ENCODE data around the gene SH3GL1.

DNA sequence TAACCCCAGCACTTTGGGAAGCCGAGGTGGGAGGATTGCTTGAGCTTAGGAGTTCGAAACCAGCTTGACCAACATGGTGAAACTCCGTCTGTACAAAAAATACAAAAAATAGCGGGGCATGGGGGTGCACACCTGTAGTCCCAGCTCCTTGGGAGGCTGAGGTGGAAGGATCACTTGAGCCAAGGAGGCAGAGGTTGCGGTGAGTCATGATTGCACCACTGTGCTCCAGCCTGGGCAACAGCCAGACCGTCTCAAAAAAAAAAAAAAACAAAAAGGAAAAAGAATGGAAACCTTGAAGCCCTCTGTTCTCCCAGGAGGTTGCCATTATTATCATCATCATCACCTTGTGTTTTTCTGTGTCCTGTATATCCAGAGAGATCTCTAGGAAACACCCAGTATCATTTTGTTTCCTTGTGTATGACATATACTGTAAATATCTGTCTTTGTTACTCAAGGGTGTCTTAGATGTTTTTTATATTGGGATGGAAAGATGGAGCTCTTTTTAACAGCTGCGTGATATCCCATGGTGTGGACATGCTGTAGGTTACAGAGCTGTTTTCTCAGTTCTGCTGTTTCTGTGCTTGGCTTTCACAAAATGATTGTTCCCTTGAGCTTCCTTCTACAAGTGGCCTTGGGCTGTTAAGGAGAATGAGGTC is 13.9 kb upstream of the SH3GL1 start:
- TF ChIP-seq, protein P1, sequence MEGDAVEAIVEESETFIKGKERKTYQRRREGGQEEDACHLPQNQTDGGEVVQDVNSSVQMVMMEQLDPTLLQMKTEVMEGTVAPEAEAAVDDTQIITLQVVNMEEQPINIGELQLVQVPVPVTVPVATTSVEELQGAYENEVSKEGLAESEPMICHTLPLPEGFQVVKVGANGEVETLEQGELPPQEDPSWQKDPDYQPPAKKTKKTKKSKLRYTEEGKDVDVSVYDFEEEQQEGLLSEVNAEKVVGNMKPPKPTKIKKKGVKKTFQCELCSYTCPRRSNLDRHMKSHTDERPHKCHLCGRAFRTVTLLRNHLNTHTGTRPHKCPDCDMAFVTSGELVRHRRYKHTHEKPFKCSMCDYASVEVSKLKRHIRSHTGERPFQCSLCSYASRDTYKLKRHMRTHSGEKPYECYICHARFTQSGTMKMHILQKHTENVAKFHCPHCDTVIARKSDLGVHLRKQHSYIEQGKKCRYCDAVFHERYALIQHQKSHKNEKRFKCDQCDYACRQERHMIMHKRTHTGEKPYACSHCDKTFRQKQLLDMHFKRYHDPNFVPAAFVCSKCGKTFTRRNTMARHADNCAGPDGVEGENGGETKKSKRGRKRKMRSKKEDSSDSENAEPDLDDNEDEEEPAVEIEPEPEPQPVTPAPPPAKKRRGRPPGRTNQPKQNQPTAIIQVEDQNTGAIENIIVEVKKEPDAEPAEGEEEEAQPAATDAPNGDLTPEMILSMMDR (IDR thresholded peaks at IDR 0.05; ENCODE audit: borderline replicate concordance, extremely low read depth, low read length, poor library complexity, severe bottlenecking): no peak
- TF ChIP-seq EZH2 (IDR thresholded peaks at IDR 0.05; ENCODE audit: borderline replicate concordance, low read depth, low read length, severe bottlenecking): no peak

Measured in DND-41 (cell line).